ACHN (cell line): ENCODE results near the gene DNAJC25.
A peak's percentile ranks its signal among the peaks of the same experiment; 100 is the strongest.

Experiments used
- DNase-seq: peaks from one replicate; pipeline ENCODE4 v3.0.0-alpha.2; 2015
- in situ Hi-C: cut with HindIII; loops from 2 replicates; pipeline ENCODE4 v1.10.0; 2017; ENCODE audit warnings: low sequenced_read_pairs, low pct_ligation_motif_present, low pct_unique_long_range_greater_than_20kb

Gene DNAJC25

GRCh38 chr9:111621895-111622480 is 9.1 kb upstream of the DNAJC25 start:
- DNase-seq = peak; percentile 43
- in situ Hi-C loops = no loop called here

GRCh38 chr9:111622626-111623025 is 8.5 kb upstream of the DNAJC25 start:
- in situ Hi-C loops = no loop called here
- DNase-seq = peak; percentile 74

- no peak for DNase-seq
- in situ Hi-C loops = no loop called here
Measured at GRCh38 chr9:111627260-111627963, 3.7 kb upstream of the DNAJC25 start.

- no peak for DNase-seq
- in situ Hi-C loops = no loop called here
Measured at GRCh38 chr9:111628411-111628810, 2.7 kb upstream of the DNAJC25 start.

- in situ Hi-C loops = no loop called here
- no peak for DNase-seq
Measured at GRCh38 chr9:111630182-111630963, 761 bp upstream of the DNAJC25 start.

- in situ Hi-C loops = no loop called here
Measured at GRCh38 chr9:111630964-111631213, 245 bp upstream of the DNAJC25 start.

GRCh38 chr9:111632060-111632459 is 926 bp downstream of the DNAJC25 start:
- DNase-seq = no peak
- in situ Hi-C loops = no loop called here

More at GRCh38 chr9:111630964-111631213, 245 bp upstream of the DNAJC25 start:
- no peak for DNase-seq

GRCh38 chr9:111632695-111633388 is 1.7 kb downstream of the DNAJC25 start:
- in situ Hi-C loops = no loop called here
- no peak for DNase-seq

- in situ Hi-C loops = no loop called here
- DNase-seq = no peak
Measured at GRCh38 chr9:111633389-111633736, 2.2 kb downstream of the DNAJC25 start.

- in situ Hi-C loops = no loop called here
- no peak for DNase-seq
Measured at GRCh38 chr9:111634860-111635259, 3.7 kb downstream of the DNAJC25 start.

GRCh38 chr9:111637421-111637950 is 6.4 kb downstream of the DNAJC25 start:
- no peak for DNase-seq
- in situ Hi-C loops = no loop called here

- DNase-seq = no peak
- in situ Hi-C loops = no loop called here
Measured at GRCh38 chr9:111644195-111644772, 13.2 kb downstream of the DNAJC25 start.

GRCh38 chr9:111645806-111646205 is 14.7 kb downstream of the DNAJC25 start:
- DNase-seq = no peak
- in situ Hi-C loops = no loop called here

- in situ Hi-C loops = no loop called here
- no peak for DNase-seq
Measured at GRCh38 chr9:111646417-111646816, 15.3 kb downstream of the DNAJC25 start.

- no peak for DNase-seq
Measured at GRCh38 chr9:111648066-111648465, 16.9 kb downstream of the DNAJC25 start.

GRCh38 chr9:111649016-111649415 is 17.9 kb downstream of the DNAJC25 start:
- no peak for DNase-seq
- in situ Hi-C loops = no loop called here

More at GRCh38 chr9:111648066-111648465, 16.9 kb downstream of the DNAJC25 start:
- in situ Hi-C loops = no loop called here

- DNase-seq = no peak
Measured at GRCh38 chr9:111657051-111657450, 25.9 kb downstream of the DNAJC25 start.

GRCh38 chr9:111658943-111659342 is 27.8 kb downstream of the DNAJC25 start:
- in situ Hi-C loops = no loop called here
- DNase-seq = no peak

More at GRCh38 chr9:111657051-111657450, 25.9 kb downstream of the DNAJC25 start:
- in situ Hi-C loops = no loop called here

GRCh38 chr9:111659691-111660090 is 28.6 kb downstream of the DNAJC25 start:
- in situ Hi-C loops = no loop called here
- no peak for DNase-seq
